HEK293T (cell line): ENCODE results near the gene SNAPC1.

ENCODE experiments used
- CTCF ChIA-PET: fragments of 350-600 bp; formaldehyde crosslinking; extraction: SDS; loops from one replicate; lab custom pipeline; 2021; ENCODE audit warnings: antibody characterized with exemption, inconsistent platforms; lab: Yijun Ruan, JAX
- POLR2A ChIA-PET: fragments of 350-600 bp; formaldehyde crosslinking; extraction: SDS; loops from one replicate; lab custom pipeline; 2020; ENCODE audit warnings: antibody characterized with exemption, inconsistent platforms; lab: Yijun Ruan, JAX
- DNase-seq: peaks from one replicate; pipeline ENCODE4 v3.0.0; 2012; ENCODE audit warnings: mixed read lengths; ENCODE audit errors: extremely low spot score
- ARNT ChIP-seq: fragments of 450-650 bp; IDR thresholded peaks from 2 replicates; pipeline ENCODE4 v1.6.1; 2017; ENCODE audit warnings: mild to moderate bottlenecking
- BHLHE40 ChIP-seq: fragments of 450-650 bp; IDR thresholded peaks from 2 replicates; pipeline ENCODE4 v1.6.1; 2016; ENCODE audit warnings: mild to moderate bottlenecking, moderate library complexity, borderline replicate concordance
- CTBP1 ChIP-seq: fragments of 450-650 bp; IDR thresholded peaks from 2 replicates; pipeline ENCODE4 v1.6.1; 2016; ENCODE audit warnings: borderline replicate concordance
- ELF4 ChIP-seq: fragments of 450-650 bp; IDR thresholded peaks from 2 replicates; pipeline ENCODE4 v1.6.1; 2017; ENCODE audit warnings: antibody characterized with exemption
- FOXA1 ChIP-seq: fragments of 450-650 bp; IDR thresholded peaks from 2 replicates; pipeline ENCODE4 v1.6.1; 2016; ENCODE audit warnings: mild to moderate bottlenecking
- FOXK2 ChIP-seq: fragments of 450-650 bp; IDR thresholded peaks from 2 replicates; pipeline ENCODE4 v1.6.1; 2016; ENCODE audit warnings: mild to moderate bottlenecking
- FOXM1 ChIP-seq: fragments of 450-650 bp; IDR thresholded peaks from 2 replicates; pipeline ENCODE4 v1.6.1; 2017; ENCODE audit warnings: mild to moderate bottlenecking, borderline replicate concordance
- HDGF ChIP-seq: fragments of 450-650 bp; IDR thresholded peaks from 2 replicates; pipeline ENCODE4 v1.6.1; 2017; ENCODE audit warnings: antibody characterized with exemption, borderline replicate concordance
- L3MBTL2 ChIP-seq: fragments of 450-650 bp; conservative IDR thresholded peaks from 2 replicates; pipeline ENCODE4 v1.6.1; 2016; ENCODE audit warnings: mild to moderate bottlenecking
- LEF1 ChIP-seq: fragments of 450-650 bp; IDR thresholded peaks from 2 replicates; pipeline ENCODE4 v1.6.1; 2017; ENCODE audit warnings: mild to moderate bottlenecking, borderline replicate concordance
- NFRKB ChIP-seq: fragments of 450-650 bp; IDR thresholded peaks from 2 replicates; pipeline ENCODE4 v1.6.1; 2016; ENCODE audit warnings: mild to moderate bottlenecking, moderate library complexity
- PKNOX1 ChIP-seq: fragments of 450-650 bp; IDR thresholded peaks from 2 replicates; pipeline ENCODE4 v1.6.1; 2016
- SP1 ChIP-seq: fragments of 450-650 bp; IDR thresholded peaks from 2 replicates; pipeline ENCODE4 v1.6.1; 2017
- SUZ12 ChIP-seq: fragments of 450-650 bp; IDR thresholded peaks from 2 replicates; pipeline ENCODE4 v1.6.1; 2016; ENCODE audit warnings: mild to moderate bottlenecking
- TARDBP ChIP-seq: fragments of 450-650 bp; IDR thresholded peaks from 2 replicates; pipeline ENCODE4 v1.6.1; 2016
- ZNF384 ChIP-seq: fragments of 450-650 bp; IDR thresholded peaks from 2 replicates; pipeline ENCODE4 v1.6.1; 2016

SNAPC1 gene

GRCh38 chr14:61761959-61762786, at the start of gene SNAPC1:
Gene SNAPC1, plus strand, starts transcription at chr14:61762420. Its CDS starts 41 bp downstream, at chr14:61762461.
- POLR2A ChIA-PET: interaction anchor here (0.6 to 2.0 kb wide), 37 partner anchors 9 to 1513 kb away, joined by 3 to 44 read pairs (median 4); partner anchors contain the start of genes HIF1A and PPM1A
- TF ChIP-seq ELF4 (no peak), PKNOX1 (peak; percentile 93), NFRKB (no peak), CTBP1 (no peak), L3MBTL2 (peak; percentile 58)
- CTCF ChIA-PET: interaction anchor here (0.6 to 2.0 kb wide), 3 partner anchors 11 to 75 kb away, joined by 3 to 7 read pairs (median 4); no protein-coding TSS in a partner anchor
- peak; percentile 96 for DNase-seq

- POLR2A ChIA-PET: interaction anchor here (1.2 to 2.3 kb wide), 2 partner anchors 16 to 18 kb away, joined by 3 to 9 read pairs; no protein-coding TSS in a partner anchor
- TF ChIP-seq ELF4 (no peak), ARNT (no peak), ZNF384 (no peak), FOXA1 (no peak), BHLHE40 (no peak), NFRKB (no peak), LEF1 (no peak), PKNOX1 (no peak), CTBP1 (no peak), HDGF (no peak), FOXK2 (no peak), L3MBTL2 (no peak)
- no peak for DNase-seq
Observed at GRCh38 chr14:61713724-61714437, 48.3 kb upstream of the SNAPC1 start.

GRCh38 chr14:61716956-61717355, 45.3 kb upstream of the SNAPC1 start:
- CTCF ChIA-PET: no interaction called here
- POLR2A ChIA-PET: interaction anchor here (1.3 to 3.8 kb wide), 2 partner anchors 11 to 21 kb away, joined by 5 to 19 read pairs; partner anchors contain the start of gene HIF1A
- no peak for DNase-seq
- TF ChIP-seq PKNOX1 (no peak), FOXK2 (no peak), ZNF384 (no peak), HDGF (no peak), FOXA1 (no peak), ARNT (no peak), BHLHE40 (no peak)

More at GRCh38 chr14:61713724-61714437, 48.3 kb upstream of the SNAPC1 start:
- CTCF ChIA-PET: no interaction called here

GRCh38 chr14:61718039-61718438, 44.2 kb upstream of the SNAPC1 start:
- no peak for DNase-seq
- TF ChIP-seq LEF1 (no peak), FOXK2 (no peak), ZNF384 (no peak), L3MBTL2 (no peak), CTBP1 (no peak), SP1 (no peak), ELF4 (no peak), SUZ12 (no peak), FOXM1 (no peak), TARDBP (no peak), ARNT (no peak), FOXA1 (no peak), PKNOX1 (no peak), BHLHE40 (no peak), NFRKB (no peak), HDGF (no peak)
- ChIA-PET POLR2A (interaction anchor here (1.3 to 3.8 kb wide), 2 partner anchors 12 to 22 kb away, joined by 5 to 19 read pairs; partner anchors contain the start of gene HIF1A), CTCF (no interaction called here)
